ENCODE data around the gene CTBP1. TPM values are rescaled to one million over a fixed set of nuclear protein-coding genes. Genes with fewer than 3 reads are reported as not detected.

Gene CTBP1
- total RNA-seq, 4 donors from 2014 or later = 89.9 to 169 (median 107) TPM

DNA sequence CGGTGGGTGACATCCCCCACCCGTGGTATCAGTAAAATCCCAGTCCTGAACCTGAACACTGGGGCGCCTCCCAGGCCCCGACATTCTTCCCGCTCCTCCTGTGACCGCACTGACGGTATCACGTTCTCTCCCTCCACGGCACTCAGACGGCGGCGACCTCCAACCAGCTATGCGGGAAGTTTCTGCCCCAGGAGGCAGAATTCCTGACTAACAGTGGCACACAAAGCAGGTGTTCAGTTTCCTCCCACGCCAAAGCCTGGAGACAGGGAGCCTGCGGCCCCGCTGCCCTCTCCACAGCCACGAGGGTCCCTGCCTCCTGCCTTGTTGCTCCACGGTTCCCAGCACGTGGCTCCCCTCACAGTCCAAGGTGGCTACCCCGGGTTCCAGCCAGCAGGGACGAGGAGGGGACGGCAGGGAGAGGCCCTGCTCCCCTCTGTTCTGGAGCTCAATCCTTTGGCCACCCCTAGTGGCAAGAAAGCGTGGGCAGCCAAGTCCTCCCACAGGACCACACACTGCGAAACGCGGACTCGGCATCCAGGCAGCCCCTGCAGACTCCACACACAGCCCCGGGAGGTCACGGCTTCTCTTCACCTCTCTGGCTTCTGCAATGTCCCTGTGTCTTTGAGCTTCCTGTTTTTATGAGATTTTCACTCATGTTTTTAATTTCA lies 15.2 kb downstream of the CTBP1 start:
- TF ChIP-seq, protein P1, sequence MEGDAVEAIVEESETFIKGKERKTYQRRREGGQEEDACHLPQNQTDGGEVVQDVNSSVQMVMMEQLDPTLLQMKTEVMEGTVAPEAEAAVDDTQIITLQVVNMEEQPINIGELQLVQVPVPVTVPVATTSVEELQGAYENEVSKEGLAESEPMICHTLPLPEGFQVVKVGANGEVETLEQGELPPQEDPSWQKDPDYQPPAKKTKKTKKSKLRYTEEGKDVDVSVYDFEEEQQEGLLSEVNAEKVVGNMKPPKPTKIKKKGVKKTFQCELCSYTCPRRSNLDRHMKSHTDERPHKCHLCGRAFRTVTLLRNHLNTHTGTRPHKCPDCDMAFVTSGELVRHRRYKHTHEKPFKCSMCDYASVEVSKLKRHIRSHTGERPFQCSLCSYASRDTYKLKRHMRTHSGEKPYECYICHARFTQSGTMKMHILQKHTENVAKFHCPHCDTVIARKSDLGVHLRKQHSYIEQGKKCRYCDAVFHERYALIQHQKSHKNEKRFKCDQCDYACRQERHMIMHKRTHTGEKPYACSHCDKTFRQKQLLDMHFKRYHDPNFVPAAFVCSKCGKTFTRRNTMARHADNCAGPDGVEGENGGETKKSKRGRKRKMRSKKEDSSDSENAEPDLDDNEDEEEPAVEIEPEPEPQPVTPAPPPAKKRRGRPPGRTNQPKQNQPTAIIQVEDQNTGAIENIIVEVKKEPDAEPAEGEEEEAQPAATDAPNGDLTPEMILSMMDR (IDR thresholded peaks at IDR 0.05; ENCODE audit: low read depth) = no peak

DNA sequence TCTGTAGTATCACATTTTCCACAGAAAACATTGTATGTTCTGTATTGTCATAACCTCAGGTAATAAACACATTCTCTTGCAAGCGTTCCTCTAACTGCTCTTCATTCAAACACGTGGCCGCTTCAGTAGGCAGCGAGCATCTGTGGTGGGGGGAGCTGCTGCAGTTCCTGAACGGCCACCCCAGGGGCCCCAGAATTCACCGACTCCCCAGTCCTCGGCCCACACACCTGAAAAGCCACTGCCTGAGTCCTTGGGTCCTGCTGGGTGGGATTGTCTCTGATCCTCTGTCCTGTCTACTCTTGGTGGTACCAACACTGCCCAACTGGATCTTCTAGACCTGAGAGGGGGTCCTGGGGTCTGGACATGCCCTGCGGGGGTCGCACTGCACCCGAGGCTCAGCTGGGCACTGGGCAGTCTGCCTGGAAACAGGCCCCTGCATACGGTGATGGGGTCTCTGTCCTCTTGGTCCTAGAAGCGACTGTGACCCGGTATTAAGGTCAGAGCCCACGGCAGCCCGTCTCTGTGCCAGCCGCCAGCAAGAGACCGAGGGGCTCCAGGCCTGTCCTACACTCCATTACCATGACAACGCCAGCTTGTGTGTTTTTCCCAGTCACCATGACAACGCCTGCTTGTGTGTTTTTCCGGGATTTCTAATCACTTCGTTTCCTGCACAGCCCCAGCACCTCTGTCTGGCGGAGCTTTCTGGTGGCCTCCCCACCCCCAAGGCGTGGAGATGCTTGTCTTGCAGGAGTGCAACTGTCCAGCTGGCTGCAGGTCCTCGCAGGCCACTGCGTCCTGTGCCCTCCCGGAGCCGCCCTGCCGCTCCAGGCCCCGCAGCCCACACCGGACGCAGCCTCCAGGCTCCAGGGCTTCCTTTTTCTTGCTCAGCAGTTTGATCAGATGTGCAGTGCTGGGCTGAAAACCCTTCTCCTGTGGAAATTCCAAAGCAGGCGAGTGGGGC lies 16.0 kb downstream of the CTBP1 start:
- TF ChIP-seq, protein P1 (IDR thresholded peaks at IDR 0.05; ENCODE audit: low read depth) = no peak

DNA sequence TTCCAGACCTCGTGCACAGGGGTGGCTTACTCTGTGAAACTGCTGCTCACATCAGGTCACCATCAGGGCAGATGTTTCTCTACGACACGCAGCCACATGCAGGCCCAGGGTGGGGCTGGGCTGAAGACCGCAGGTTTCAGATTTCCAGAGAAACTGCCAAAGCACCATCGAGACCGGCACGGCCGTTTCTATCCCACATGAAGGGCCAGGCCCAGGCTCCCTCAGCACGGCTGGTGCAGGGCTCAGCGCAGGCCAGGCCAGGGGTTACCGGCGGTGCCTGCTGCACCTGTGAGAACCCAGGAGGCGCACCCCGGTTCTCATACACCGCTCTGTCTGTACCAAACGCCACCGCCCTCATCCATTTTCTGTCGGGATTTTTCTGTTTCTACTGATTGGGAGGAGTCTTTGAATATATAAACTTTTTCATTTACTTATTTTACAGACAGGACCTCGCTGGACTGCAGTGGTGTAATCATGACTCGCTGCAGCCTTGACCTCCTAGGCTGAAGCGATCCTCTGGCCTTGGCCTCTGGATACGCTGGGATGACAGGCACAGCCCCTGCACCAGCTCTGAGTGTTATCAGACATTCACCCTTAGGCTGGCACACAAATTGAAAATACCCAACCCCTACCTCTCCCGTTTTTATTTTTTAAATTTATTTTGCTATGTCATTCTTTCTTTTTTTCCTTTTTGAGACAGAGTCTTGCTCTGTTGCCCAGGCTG lies 17.1 kb downstream of the CTBP1 start:
- TF ChIP-seq, protein P1 (IDR thresholded peaks at IDR 0.05; ENCODE audit: low read depth) = no peak

DNA sequence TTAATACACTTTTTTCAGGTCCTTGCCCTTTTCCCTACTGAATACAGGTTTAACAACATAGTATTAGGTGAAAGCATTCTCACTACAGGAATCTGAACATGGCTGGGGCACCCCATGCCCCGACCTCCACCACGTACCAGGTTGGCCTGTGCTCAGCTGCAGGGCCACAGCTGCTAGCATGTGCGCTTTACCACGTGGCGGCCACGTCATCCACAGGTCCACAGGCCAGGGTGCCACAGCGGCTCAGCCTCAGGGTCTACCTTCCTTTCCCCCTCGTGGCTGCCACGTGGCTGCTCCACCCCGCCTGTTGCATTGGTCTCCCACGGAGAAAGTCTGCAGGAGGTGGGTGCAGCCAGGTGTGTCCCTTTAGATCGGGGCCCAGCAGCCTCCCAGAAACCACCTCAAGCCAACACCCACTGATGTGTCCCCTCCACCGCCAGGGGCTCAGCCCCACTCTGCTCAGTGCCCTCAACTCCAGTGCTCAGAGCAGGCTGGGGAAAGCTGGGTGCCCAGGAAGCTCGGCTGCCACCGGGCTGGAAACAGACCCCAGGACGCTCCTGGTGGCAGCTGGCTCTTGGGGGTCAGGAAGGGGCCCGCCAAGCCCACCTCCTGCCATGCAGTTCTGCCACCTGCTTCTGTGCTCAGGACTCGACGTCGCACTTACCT lies 17.8 kb downstream of the CTBP1 start:
- TF ChIP-seq, protein P1 (IDR thresholded peaks at IDR 0.05; ENCODE audit: low read depth) = no peak

DNA sequence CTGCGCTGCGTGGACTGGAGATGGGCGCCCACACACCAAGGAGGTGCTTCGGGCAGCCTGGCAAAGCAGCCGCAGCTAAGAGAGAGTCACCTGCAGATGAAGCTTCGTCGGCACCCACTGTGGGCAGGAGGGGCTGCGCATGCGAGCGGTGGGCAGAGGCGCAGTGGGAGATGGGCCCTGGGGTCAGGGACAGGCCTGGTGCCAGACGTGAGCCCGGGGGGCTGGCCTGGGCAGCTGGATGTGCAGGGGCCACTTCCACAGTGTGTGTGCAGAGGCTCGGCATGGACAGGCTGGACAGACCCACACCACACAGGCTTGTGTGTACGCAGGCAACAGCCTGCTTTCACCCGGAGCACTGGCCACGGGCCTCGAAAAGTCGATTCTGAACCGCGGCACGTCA lies 18.6 kb downstream of the CTBP1 start:
- TF ChIP-seq, protein P1 (IDR thresholded peaks at IDR 0.05; ENCODE audit: low read depth) = no peak

DNA sequence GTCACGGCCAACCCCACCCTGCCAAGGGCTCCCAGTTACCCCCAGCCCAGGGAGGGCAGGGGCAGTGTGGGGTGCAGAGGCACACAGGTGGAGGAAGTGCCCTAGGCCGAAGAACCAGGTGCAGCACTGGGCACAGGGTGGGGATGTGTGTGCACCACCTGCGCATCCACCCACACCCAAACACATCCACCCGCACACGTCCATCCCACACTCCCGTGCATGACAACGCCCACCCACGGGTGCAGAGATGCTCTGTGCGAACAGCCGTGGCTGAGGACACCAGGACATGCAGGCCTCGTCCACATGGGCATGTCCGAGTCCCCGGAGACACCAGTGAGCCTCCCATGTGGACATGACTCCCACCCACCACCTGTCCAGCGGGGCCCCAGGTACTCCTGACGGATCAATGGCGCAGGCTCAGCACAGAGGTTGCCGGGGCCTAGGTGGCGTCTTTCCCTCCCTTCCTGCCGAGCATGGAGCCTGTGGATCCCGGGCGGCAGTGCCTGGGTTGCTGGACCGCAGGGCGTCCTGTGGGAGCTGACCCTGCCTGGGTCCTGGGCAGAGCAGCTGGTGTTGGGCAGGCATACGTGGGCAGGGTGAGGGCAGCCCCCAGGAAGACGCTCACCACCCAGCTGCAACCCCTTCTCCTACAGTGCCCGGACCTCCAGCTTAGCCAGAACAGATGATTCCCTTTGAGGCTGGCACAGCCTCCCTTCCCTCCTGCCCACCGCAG lies 19.6 kb downstream of the CTBP1 start:
- TF ChIP-seq, protein P1 (IDR thresholded peaks at IDR 0.05; ENCODE audit: low read depth) = no peak
